ENCODE results near the gene WNT5A.

Gene WNT5A

DNA sequence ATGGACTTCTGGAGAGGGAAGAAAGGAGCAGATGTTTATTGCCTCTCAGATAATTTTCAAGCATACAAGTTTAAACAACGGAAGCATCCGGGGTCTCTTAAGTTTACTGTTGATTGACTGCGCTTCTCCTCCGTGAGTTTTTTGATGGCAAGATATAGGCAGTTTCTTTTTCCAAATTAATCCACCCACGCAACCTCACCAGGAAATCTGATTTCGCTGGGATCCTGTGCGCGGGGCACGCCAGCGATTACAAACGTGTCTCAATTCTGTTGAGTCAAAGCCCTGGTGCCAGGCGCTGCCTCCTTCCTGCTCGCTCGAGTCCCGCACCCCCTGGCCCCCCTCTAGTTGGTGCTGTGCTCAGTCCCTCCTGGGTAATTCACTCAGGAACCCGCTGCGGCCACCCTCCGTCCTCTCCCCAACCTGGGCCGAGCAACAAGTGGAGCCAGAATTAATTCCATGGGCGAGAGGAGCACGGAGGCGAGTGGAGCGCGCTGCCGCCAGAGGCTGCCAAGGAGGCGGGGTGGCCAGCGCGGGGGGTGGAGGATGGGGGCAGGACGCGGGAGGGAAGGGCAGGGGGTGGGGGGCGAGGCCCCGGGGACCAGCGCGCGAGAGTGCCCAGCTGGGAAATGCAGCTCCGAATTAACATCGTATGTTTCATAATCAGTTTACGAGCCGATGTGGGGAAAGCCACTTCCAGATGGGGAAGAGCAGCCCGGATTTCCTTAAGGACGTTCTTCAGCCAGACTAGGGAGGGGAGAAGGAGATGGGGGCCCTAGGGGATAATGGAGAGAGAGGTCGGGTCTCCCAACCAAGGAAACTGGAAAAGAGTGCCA lies 6.0 kb downstream of the WNT5A start:
- Mint-ChIP-seq H3K9me3 (no peaks in the 10 kb centered on the region), H3K4me3 (no peak overlapping the region), H3K4me1 (ENCODE audit: low read depth) (peaks cover 7% of the 10 kb centered on the region), H3K27ac (no peak overlapping the region), H3K36me3 (ENCODE audit: low read depth) (peaks cover 3% of the 10 kb centered on the region), H3K27me3 (peaks cover 83% of the 10 kb centered on the region)

DNA sequence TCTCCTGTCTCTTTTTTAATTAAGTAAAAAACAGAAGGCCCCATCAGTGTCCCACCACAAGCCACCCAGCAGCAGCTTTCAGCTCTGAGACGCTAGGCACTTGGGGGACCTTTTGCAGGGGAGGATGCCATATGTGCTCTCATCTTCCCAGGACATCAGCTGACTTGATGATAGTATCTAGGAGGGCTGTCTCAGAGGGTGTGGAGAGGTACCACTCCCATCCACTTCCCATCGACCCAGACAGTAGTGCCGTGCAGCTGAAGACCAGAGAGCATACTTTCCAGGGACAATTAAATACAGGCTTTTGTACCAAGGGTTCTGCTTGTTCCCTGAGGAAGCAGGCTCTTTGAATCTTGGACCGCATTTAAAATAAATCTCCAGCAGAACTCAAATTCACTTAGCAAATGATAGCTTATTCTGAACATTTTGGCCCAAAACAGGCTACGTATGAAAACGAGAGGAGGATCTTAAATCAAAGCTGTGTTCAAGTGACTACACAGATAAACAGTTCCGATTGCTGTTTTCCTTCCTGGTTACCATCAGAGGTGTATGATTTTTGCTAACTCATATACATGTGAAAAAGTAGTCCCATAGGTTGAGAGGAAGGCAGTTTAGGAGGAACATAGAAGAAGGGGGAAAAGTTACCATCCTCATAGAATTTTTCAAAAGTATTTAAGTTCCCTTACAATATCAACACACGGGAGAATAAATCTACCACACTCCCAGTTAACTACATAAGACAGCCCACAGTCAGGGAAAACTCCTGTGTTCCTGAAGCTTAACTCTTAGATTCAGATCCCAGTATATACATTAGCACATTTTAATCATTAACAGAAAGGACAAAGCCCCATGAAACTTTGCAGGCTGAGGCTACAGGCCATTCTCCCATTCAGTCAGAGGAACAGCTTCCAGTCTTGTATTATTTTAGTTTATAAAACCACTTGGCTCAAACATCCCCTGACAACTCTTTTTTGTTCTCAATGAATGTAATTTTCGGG lies 9.5 kb downstream of the WNT5A start:
- Mint-ChIP-seq H3K4me1 (ENCODE audit: low read depth) (no peaks in the 10 kb centered on the region), H3K36me3 (ENCODE audit: low read depth) (peaks cover 3% of the 10 kb centered on the region), H3K4me3 (no peak overlapping the region), H3K27ac (no peak overlapping the region), H3K27me3 (peaks cover 59% of the 10 kb centered on the region), H3K9me3 (no peaks in the 10 kb centered on the region)

DNA sequence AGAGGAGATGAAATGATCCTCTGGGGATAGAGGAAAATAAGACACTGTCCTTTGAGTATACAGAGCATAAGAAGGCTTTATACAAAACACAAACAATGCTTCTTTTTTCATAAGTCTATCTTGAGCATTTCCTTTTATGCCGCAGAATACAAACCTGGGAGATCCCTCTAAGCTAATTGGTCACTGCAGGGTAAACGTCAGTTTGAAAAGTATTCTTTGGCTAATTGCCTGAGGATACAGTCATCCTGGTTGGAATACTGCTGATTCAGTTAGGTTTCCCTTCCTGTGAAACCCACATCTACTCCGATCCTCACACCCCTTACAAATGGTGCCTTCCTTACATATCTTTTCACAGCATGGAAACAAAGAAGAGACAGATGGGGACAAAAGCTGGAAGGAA lies 10.6 kb downstream of the WNT5A start:
- H3K27me3 Mint-ChIP-seq = peaks cover 54% of the 10 kb centered on the region
- no peak overlapping the region for H3K4me3 Mint-ChIP-seq
- H3K36me3 Mint-ChIP-seq (ENCODE audit: low read depth) = peaks cover 3% of the 10 kb centered on the region
- H3K9me3 Mint-ChIP-seq = no peaks in the 10 kb centered on the region
- H3K27ac Mint-ChIP-seq = no peak overlapping the region
- H3K4me1 Mint-ChIP-seq (ENCODE audit: low read depth) = no peaks in the 10 kb centered on the region

DNA sequence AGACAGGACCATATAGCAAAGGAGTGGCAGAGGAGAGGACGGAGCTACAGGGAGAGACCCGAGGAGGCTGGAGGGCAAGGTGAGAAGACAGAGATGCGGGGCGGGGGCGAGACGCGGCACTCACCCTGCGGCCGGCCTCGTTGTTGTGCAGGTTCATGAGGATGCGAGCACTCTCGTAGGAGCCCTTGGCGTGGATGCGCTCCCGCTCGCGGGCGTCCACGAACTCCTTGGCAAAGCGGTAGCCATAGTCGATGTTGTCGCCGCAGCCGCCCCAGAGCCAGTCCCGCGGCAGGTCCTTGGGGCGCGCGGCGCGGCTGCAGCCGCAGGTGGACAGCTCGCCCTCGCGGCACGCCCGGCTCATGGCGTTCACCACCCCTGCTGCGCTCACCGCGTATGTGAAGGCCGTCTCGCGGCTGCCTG lies 12.9 kb downstream of the WNT5A start:
- Mint-ChIP-seq H3K9me3 (no peaks in the 10 kb centered on the region), H3K27me3 (peaks cover 34% of the 10 kb centered on the region), H3K36me3 (ENCODE audit: low read depth) (no peaks in the 10 kb centered on the region), H3K27ac (no peak overlapping the region), H3K4me1 (ENCODE audit: low read depth) (no peaks in the 10 kb centered on the region), H3K4me3 (no peak overlapping the region)

DNA sequence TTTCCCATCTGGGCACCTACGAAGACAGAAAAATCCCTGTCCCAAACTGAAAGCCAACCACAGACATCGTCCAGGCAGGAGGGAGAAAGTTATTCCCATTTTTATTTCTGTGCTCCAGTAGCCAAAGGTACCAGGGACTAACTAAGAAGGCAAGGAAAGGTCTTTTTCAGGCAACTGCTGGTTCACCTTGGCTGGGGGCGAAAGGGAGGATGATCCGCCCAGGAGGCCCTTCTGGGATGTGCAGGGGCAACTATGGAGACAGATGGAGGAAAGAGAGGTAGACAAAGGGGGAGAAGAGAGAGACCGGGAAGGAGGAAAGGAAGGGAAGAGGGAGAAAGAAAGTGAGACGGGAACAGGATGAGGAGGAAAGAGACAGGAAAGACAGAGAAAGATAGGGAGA lies 13.3 kb downstream of the WNT5A start:
- Mint-ChIP-seq H3K27me3 (peaks cover 29% of the 10 kb centered on the region), H3K4me3 (no peak overlapping the region), H3K27ac (no peak overlapping the region), H3K9me3 (no peaks in the 10 kb centered on the region), H3K4me1 (ENCODE audit: low read depth) (no peaks in the 10 kb centered on the region), H3K36me3 (ENCODE audit: low read depth) (no peaks in the 10 kb centered on the region)

DNA sequence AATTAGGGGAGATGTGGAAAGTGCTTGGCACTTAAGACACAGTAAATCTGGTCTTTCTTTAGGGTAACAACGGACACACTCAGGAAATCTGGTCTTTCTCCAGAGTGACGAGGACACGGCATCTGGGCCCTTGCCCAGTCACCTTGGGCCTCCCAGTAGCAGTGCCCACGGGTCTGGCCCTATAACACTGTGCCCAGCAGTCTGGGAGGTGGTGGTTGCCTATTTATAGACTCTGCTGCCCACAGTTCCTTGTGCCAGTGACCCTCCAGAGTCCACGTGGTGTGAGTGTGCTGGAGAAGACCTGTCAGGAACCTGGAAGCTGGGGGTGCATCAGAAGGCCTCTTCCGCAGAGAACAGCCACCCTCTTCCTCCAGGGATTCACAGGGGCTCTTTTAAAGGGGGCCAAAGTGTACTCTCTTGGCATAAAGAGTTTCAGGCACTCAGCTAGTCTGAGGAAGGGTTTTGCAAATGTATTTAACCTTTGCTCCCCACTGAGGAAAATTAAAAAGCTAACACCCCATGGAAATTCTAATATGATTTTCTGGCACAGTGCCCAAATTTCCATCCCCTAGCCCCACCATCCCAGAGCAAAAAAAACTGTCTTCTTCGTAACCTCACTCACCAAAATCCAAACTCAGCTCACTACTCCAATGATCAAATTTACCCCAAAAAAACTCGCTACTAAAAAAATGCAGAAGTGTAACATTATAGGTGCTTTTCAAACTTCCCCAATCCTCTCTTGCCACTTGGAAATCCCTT lies 15.4 kb downstream of the WNT5A start:
- Mint-ChIP-seq H3K27me3 (peaks cover 16% of the 10 kb centered on the region), H3K4me3 (no peak overlapping the region), H3K4me1 (ENCODE audit: low read depth) (no peaks in the 10 kb centered on the region)

DNA sequence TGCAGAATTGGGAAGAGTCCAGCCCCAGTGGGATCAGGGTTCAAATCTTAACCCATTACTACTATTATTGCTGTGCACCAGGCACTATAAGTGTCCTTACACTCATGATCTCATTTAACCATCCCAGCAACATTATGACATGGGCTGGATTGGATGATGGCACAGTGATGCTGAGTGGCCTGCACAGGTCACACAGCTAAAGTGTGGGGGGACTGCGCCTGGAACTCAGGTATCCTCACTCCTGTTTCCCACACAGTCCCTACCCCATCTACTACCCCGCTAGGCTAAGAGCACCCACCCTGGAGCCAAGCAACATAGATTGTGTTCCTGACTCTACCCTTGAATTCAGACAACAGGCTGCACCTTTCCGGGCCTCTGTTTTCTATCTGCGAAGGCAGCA lies 16.0 kb downstream of the WNT5A start:
- Mint-ChIP-seq H3K27ac (no peak overlapping the region), H3K36me3 (ENCODE audit: low read depth) (no peaks in the 10 kb centered on the region), H3K4me1 (ENCODE audit: low read depth) (no peaks in the 10 kb centered on the region), H3K4me3 (no peak overlapping the region), H3K9me3 (no peaks in the 10 kb centered on the region), H3K27me3 (peaks cover 10% of the 10 kb centered on the region)

More for the DNA sequence above, 15.4 kb downstream of the WNT5A start:
- no peaks in the 10 kb centered on the region for H3K9me3 Mint-ChIP-seq
- no peaks in the 10 kb centered on the region for H3K36me3 Mint-ChIP-seq (ENCODE audit: low read depth)
- no peak overlapping the region for H3K27ac Mint-ChIP-seq

DNA sequence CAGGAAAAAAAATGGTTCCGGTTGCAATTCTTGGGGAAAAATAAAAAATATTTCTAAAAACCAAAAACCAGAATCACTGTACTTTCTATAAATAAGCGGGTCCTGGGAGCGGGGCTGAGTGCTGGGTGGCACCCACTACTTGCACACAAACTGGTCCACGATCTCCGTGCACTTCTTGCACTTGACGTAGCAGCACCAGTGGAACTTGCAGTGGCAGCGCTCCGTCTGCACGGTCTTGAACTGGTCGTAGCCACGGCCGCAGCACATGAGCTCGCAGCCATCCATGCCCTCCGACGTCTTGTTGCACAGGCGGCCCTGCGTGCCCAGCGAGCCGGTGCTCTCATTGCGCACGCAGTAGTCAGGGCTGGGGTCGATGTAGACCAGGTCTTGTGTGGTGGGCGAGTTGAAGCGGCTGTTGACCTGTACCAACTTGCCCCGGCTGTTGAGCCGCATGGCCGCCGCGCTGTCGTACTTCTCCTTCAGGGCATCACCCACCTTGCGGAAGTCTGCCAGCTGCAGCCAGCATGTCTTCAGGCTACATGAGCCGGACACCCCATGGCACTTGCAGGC lies 17.1 kb downstream of the WNT5A start:
- Mint-ChIP-seq H3K27ac (no peak overlapping the region), H3K4me3 (no peak overlapping the region), H3K27me3 (peaks cover 3% of the 10 kb centered on the region), H3K36me3 (ENCODE audit: low read depth) (no peaks in the 10 kb centered on the region), H3K4me1 (ENCODE audit: low read depth) (no peaks in the 10 kb centered on the region), H3K9me3 (no peaks in the 10 kb centered on the region)

DNA sequence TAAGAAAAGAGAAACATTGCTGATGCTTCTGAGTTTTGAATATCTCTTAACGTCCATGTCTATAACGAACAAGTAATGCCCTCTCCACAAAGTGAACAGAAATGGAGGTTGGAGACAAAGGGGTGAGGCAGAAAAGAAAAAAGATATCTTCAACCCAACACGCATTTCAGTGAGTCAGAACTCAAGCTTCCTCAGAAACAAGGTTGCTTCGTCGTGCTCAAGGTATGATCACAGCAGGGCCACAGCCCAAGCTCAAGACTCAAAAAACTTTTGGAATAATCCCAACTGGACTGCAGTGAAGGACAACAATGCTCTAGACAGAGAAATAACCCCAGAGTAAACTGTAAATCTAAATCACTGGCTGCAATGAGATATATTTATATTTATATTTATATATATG lies 18.9 kb downstream of the WNT5A start:
- Mint-ChIP-seq H3K27ac (no peak overlapping the region), H3K4me3 (no peak overlapping the region), H3K27me3 (peaks cover 3% of the 10 kb centered on the region), H3K9me3 (no peaks in the 10 kb centered on the region), H3K4me1 (ENCODE audit: low read depth) (no peaks in the 10 kb centered on the region), H3K36me3 (ENCODE audit: low read depth) (no peaks in the 10 kb centered on the region)

DNA sequence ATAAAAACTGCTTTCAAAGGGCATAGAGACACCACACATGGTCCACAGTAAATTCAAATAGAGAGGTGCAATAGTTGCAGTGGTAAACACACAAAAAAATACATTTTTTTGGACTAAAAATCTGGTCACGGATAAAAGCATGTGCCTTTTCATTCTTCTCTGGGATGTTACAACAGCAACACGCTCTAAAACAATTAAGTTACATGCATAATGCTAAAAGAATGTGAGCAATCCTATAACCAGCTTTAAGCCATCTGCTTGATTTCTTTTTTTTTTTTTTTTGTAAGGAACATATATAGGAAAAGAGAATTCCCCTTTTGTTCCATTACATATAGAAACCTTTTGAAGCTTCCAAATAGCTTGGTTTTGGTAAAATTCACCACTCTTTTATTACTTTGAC lies 20.0 kb downstream of the WNT5A start:
- Mint-ChIP-seq H3K4me1 (ENCODE audit: low read depth) (no peaks in the 10 kb centered on the region), H3K36me3 (ENCODE audit: low read depth) (no peaks in the 10 kb centered on the region), H3K9me3 (no peaks in the 10 kb centered on the region), H3K27ac (no peak overlapping the region), H3K4me3 (no peak overlapping the region), H3K27me3 (no peaks in the 10 kb centered on the region)

DNA sequence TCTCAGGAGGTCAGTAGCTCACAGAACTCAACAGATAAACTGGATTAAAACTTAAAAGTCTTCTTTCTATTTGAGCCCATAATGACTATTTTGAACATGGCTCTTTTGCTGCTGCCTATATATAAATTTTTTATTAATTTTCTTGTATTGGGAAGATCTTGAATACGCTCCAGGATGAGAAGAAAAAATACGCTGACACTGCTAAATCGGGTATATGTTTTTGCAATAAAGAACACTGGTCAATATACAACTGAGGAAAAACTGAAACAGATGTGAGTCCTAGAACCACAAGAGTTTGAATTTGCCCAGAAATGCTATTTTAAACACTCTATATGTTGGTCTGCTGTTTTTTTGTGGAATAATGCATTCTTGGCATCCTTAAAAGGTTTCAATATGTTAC lies 20.6 kb downstream of the WNT5A start:
- H3K9me3 Mint-ChIP-seq = no peaks in the 10 kb centered on the region
- no peak overlapping the region for H3K4me3 Mint-ChIP-seq
- H3K27me3 Mint-ChIP-seq = no peaks in the 10 kb centered on the region
- no peak overlapping the region for H3K27ac Mint-ChIP-seq
- no peaks in the 10 kb centered on the region for H3K4me1 Mint-ChIP-seq (ENCODE audit: low read depth)
- H3K36me3 Mint-ChIP-seq (ENCODE audit: low read depth) = no peaks in the 10 kb centered on the region

DNA sequence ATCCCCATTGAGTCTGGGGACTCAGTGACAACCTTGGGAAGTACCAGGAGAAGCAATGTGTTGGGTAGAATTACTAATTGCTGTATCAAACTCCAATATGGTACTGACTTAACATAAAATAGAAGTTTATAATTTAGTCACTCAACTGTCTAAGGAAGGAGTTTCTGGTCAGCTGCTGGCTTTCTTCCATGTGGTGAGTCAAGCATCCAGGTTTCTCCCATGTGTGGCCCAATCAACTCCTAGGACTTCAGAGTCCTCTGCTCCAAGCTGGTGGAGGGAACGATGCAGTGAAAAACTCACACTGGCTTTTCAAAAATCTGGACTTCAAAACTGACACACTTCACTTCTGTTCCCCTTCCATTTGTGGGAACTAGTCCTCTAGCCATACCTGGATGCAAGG lies 25.2 kb downstream of the WNT5A start:
- H3K9me3 Mint-ChIP-seq = no peaks in the 10 kb centered on the region
- no peak overlapping the region for H3K4me3 Mint-ChIP-seq
- H3K4me1 Mint-ChIP-seq (ENCODE audit: low read depth) = no peaks in the 10 kb centered on the region
- H3K27me3 Mint-ChIP-seq = no peaks in the 10 kb centered on the region
- H3K36me3 Mint-ChIP-seq (ENCODE audit: low read depth) = no peaks in the 10 kb centered on the region
- H3K27ac Mint-ChIP-seq = no peak overlapping the region

DNA sequence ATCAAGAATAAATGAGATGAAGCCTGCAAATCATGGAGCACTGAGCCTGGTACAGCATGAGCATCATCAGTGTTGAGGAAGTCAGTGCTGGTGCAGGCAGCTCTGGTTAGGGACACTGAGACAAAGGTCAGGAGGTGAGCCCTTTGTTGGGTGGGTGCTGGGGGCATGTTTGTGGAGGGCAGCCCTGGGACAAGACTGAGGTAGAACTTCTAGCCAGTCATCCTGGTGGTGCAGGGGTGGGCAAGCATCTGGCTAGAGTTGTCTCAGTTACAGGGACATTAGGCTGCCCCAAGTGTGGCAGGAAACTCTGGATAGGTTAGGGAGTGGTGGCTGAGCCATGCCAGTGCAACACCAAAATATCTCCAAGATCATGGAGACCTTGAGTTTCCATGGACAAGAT lies 27.3 kb downstream of the WNT5A start:
- Mint-ChIP-seq H3K36me3 (ENCODE audit: low read depth) (no peaks in the 10 kb centered on the region), H3K4me1 (ENCODE audit: low read depth) (no peaks in the 10 kb centered on the region), H3K9me3 (no peaks in the 10 kb centered on the region), H3K4me3 (no peak overlapping the region), H3K27ac (no peak overlapping the region), H3K27me3 (no peaks in the 10 kb centered on the region)

DNA sequence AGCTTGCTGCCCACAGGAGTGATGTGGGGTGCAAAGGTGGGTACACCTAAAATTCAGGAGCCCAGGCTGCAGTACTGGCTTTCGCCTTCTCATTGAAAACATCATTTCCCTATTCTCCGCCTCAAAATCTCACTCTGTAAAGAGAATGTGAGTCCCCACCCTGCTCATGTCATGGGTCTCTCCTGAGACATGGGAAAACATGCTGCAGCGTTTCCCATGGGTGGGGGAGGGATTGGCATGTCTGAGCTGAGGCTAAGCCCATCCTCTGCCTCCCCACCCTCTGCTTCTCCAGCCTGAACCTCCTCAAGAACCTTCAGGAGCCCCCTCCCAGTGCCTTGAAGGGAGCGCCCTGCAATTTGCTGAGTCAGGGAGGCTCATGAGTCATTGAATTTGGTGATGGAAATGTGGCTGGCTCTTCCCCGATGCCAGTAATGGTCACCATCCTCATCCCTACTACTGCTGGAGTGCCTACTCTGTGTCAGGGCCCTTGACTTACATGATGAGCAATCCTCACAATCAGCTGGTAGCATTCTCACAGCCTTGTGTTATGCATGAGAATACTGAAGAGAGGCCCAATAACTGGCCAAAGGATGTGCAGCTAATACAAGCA lies 28.8 kb downstream of the WNT5A start:
- Mint-ChIP-seq H3K36me3 (ENCODE audit: low read depth) (no peaks in the 10 kb centered on the region), H3K4me3 (no peak overlapping the region), H3K27me3 (no peaks in the 10 kb centered on the region), H3K27ac (no peak overlapping the region), H3K9me3 (no peaks in the 10 kb centered on the region), H3K4me1 (ENCODE audit: low read depth) (no peaks in the 10 kb centered on the region)
